GM12878 (cell line): ENCODE measurements around the gene ZFPM1. TPM values are rescaled to one million over a fixed set of nuclear protein-coding genes. Genes with fewer than 3 reads are reported as not detected.

Experiments used
- ATAC-seq: fragments of 200-7000 bp; cut with Tn5 transposase; 3 replicates; pipeline ENCODE4 v1.9.1; 2020; ENCODE audit warnings: mild to moderate bottlenecking, moderate library complexity
- BruUV-seq: library from RNA; stranded (reverse); fragments of 400-500 nt; replicated peaks from 2 replicates; lab custom pipeline; 2021; lab: Mats Ljungman, UMichigan
- CTCF ChIA-PET: fragments of 300-600 bp; sonication (Branson Sonifier 250); formaldehyde crosslinking; extraction: SDS; loops from one replicate; lab custom pipeline; 2021; ENCODE audit warnings: inconsistent platforms; lab: Yijun Ruan, JAX
- POLR2A ChIA-PET: fragments of 350-600 bp; formaldehyde crosslinking; extraction: SDS; loops from one replicate; lab custom pipeline; 2021; ENCODE audit warnings: inconsistent platforms; lab: Charles Lee
- RAD21 ChIA-PET: fragments of 300-600 bp; sonication (Branson Sonifier 250); formaldehyde crosslinking; loops from one replicate; lab custom pipeline; 2023; ENCODE audit warnings: antibody characterized with exemption; ENCODE audit not compliant: unreplicated experiment; lab: Charles Lee
- SMC1A ChIA-PET: fragments of 300-600 bp; sonication (Branson Sonifier 250); formaldehyde crosslinking; loops from one replicate; lab custom pipeline; 2023; ENCODE audit not compliant: unreplicated experiment, uncharacterized antibody; lab: Charles Lee
- DNase-seq: peaks from one replicate; pipeline ENCODE4 v3.0.0-alpha.2; 2011; ENCODE audit warnings: low read depth, low spot score
- FAIRE-seq: peaks from 3 replicates; lab custom pipeline; 2011; peaks lifted over from hg19 to GRCh38; lab: Jason Lieb, UNC
- H2AFZ ChIP-seq: 2 replicates; pipeline ENCODE4 v1.6.0; 2011; ENCODE audit warnings: low read depth, low read length, control low read depth; ENCODE audit not compliant: control insufficient read depth
- H3K27ac ChIP-seq: 2 replicates; pipeline ENCODE4 v1.5.1; 2011; ENCODE audit warnings: control low read depth; ENCODE audit not compliant: control insufficient read depth, insufficient read depth
- H3K27me3 ChIP-seq, 2 experiments: replicated peaks in 1 of 2; 2 replicates each; pipeline versions ENCODE4 v1.6.0 to v1.6.1; 2011; ENCODE audit warnings: low read length in 1 of 2; ENCODE audit not compliant: control insufficient read depth in 2 of 2, insufficient read depth in 2 of 2
- H3K36me3 ChIP-seq, 2 experiments: 2 replicates each; pipeline ENCODE4 v1.5.1; 2011; ENCODE audit warnings: low read length in 1 of 2; ENCODE audit not compliant: control insufficient read depth in 2 of 2, insufficient read depth in 2 of 2
- H3K4me1 ChIP-seq: 2 replicates; pipeline ENCODE4 v1.6.1; 2011; ENCODE audit warnings: mild to moderate bottlenecking, low read length, moderate library complexity, mixed read lengths; ENCODE audit not compliant: control insufficient read depth, insufficient read depth
- H3K4me2 ChIP-seq: 2 replicates; pipeline ENCODE4 v1.6.0; 2011; ENCODE audit warnings: control low read depth; ENCODE audit not compliant: control insufficient read depth, insufficient read depth
- H3K4me3 ChIP-seq: fragments of 200-600 bp; sonication (generic); 2 replicates; pipeline ENCODE4 v1.5.1; 2016
- H3K79me2 ChIP-seq: 2 replicates; pipeline ENCODE4 v1.6.0; 2011; ENCODE audit warnings: low read length; ENCODE audit not compliant: control insufficient read depth, insufficient read depth
- H3K9ac ChIP-seq: 2 replicates; pipeline ENCODE4 v1.8.0; 2011; ENCODE audit warnings: low read length, control low read depth, mixed read lengths; ENCODE audit not compliant: control insufficient read depth, insufficient read depth
- H3K9me3 ChIP-seq: replicated peaks from 3 replicates; pipeline ENCODE4 v1.5.1; 2011; ENCODE audit warnings: mild to moderate bottlenecking, low read length; ENCODE audit not compliant: control insufficient read depth, insufficient read depth
- H4K20me1 ChIP-seq: 2 replicates; pipeline ENCODE4 v1.6.0; 2011; ENCODE audit not compliant: control insufficient read depth, insufficient read depth
- ATF7 ChIP-seq: fragments of 450-650 bp; IDR thresholded peaks from 2 replicates; pipeline ENCODE4 v1.6.1; 2016; ENCODE audit warnings: low read depth, mild to moderate bottlenecking
- E2F8 ChIP-seq: fragments of 450-650 bp; IDR thresholded peaks from 2 replicates; pipeline ENCODE4 v1.6.1; 2018; ENCODE audit warnings: mild to moderate bottlenecking, low read depth, moderate library complexity; ENCODE audit not compliant: partially characterized antibody
- ESRRA ChIP-seq: IDR thresholded peaks from 2 replicates; pipeline ENCODE4 v1.6.1; 2012; ENCODE audit warnings: mild to moderate bottlenecking, low read length, improper control_type of control experiment
- FOXM1 ChIP-seq: IDR thresholded peaks from 2 replicates; pipeline ENCODE4 v1.6.1; 2012; ENCODE audit warnings: low read depth, mild to moderate bottlenecking, inconsistent platforms, low read length, moderate library complexity
- IKZF2 ChIP-seq, 2 experiments: fragments of 450-650 bp; IDR thresholded peaks; 2 replicates each; pipeline ENCODE4 v1.6.1; 2017; ENCODE audit warnings: mild to moderate bottlenecking in 2 of 2, moderate library complexity in 2 of 2
- MTA2 ChIP-seq: fragments of 450-650 bp; IDR thresholded peaks from 2 replicates; pipeline ENCODE4 v1.6.1; 2016; ENCODE audit warnings: low read depth, mild to moderate bottlenecking, moderate library complexity
- MTA3 ChIP-seq: IDR thresholded peaks from 2 replicates; pipeline ENCODE4 v1.6.1; 2012; ENCODE audit warnings: low read length, inconsistent platforms, borderline replicate concordance
- MYB ChIP-seq: fragments of 150-350 bp; IDR thresholded peaks from 2 replicates; pipeline ENCODE4 v1.6.1; 2014; ENCODE audit warnings: mild to moderate bottlenecking, low read depth, low read length, borderline replicate concordance
- NR2F1 ChIP-seq: fragments of 450-650 bp; conservative IDR thresholded peaks from 2 replicates; pipeline ENCODE4 v1.6.1; 2017; ENCODE audit warnings: mild to moderate bottlenecking
- NRF1 ChIP-seq: conservative IDR thresholded peaks from 2 replicates; pipeline ENCODE4 v1.6.1; 2011; ENCODE audit warnings: mild to moderate bottlenecking, low read depth, low read length, improper control_type of control experiment
- PML ChIP-seq: IDR thresholded peaks from 2 replicates; pipeline ENCODE4 v1.6.1; 2012; ENCODE audit warnings: low read length, inconsistent platforms
- RBBP5 ChIP-seq: fragments of 200-600 bp; sonication (generic); conservative IDR thresholded peaks from 2 replicates; pipeline ENCODE4 v1.6.1; 2016
- SMARCA5 ChIP-seq: fragments of 450-650 bp; IDR thresholded peaks from 2 replicates; pipeline ENCODE4 v1.6.1; 2017; ENCODE audit warnings: mild to moderate bottlenecking
- STAT3 ChIP-seq: IDR thresholded peaks from 2 replicates; pipeline ENCODE4 v1.6.1; 2011; ENCODE audit warnings: low read depth, low read length, improper control_type of control experiment
- TCF12 ChIP-seq: IDR thresholded peaks from 2 replicates; pipeline ENCODE4 v1.6.1; 2011; ENCODE audit warnings: low read depth, mild to moderate bottlenecking, low read length
- TCF3 ChIP-seq: IDR thresholded peaks from 2 replicates; pipeline ENCODE4 v1.6.1; 2012; ENCODE audit warnings: low read depth, mild to moderate bottlenecking, low read length, borderline replicate concordance; ENCODE audit not compliant: insufficient read depth
- USF1 ChIP-seq: IDR thresholded peaks from 2 replicates; pipeline ENCODE4 v1.6.1; 2011; ENCODE audit warnings: borderline replicate concordance, low read depth, mild to moderate bottlenecking, moderate library complexity, mixed read lengths, low read length; ENCODE audit not compliant: insufficient read depth; ENCODE audit errors: extremely low read length
- ZBED1 ChIP-seq: IDR thresholded peaks from 2 replicates; pipeline ENCODE4 v1.6.1; 2016; ENCODE audit warnings: borderline replicate concordance
- ZNF24 ChIP-seq: fragments of 450-650 bp; IDR thresholded peaks from 2 replicates; pipeline ENCODE4 v1.6.1; 2017; ENCODE audit warnings: antibody characterized with exemption, mild to moderate bottlenecking
- WGBS: methylation state at CpG from one replicate; pipeline ENCODE4 v1.1.6; 2016; ENCODE audit warnings: low lambda C conversion rate; ENCODE audit not compliant: insufficient replicate concordance, insufficient coverage; ENCODE audit errors: missing lambda C conversion rate; 5-methylcytosine and 5-hydroxymethylcytosine counted together
- in situ Hi-C: fragments of 300-500 bp; cut with MboI; formaldehyde crosslinking; loops from 9 replicates; pipeline ENCODE4 v1.14.3; 2018; ENCODE audit warnings: mixed read lengths
- intact Hi-C: fragments of 100-400 bp; cut with micrococcal nuclease; formaldehyde crosslinking; loops from one replicate; pipeline ENCODE4 v1.14.2; 2022; ENCODE audit not compliant: unreplicated experiment
- polyA plus RNA-seq, 11 experiments: library from polyadenylated mRNA; depleted of rRNA in 4 of 11; unstranded in 6 of 11; stranded (reverse) in 5 of 11; fragments of >200 nt; fragmentation: Nextera tagmentation in 4 of 11; fragmentation: Illumina TruSeq in 1 of 11; extraction: Ambion mirVana in 4 of 11; extraction: Trizol in 1 of 11; gene quantifications; 1 replicate in 1 of 11; 2 replicates in 10 of 11; pipeline versions ENCODE4 v1.2.1 to v1.2.3, GENCODE V29; 2011 to 2016; ENCODE audit warnings: inconsistent platforms in 2 of 11, missing spikeins in 2 of 11, low read depth in 1 of 11
- total RNA-seq, 4 experiments: library from RNA; depleted of rRNA in 3 of 4; stranded (reverse); fragments of >200 nt in 3 of 4; fragmentation: Illumina TruSeq in 1 of 4; extraction: Trizol in 1 of 4; gene quantifications; 2 replicates each; pipeline versions ENCODE4 v1.2.1 to v1.2.3, GENCODE V29; 2013 to 2021
- TF ChIP-seq, protein P1 (sequence below): fragments of 450-650 bp; IDR thresholded peaks from 2 replicates; pipeline ENCODE4 v1.6.1; 2017; ENCODE audit warnings: antibody characterized with exemption, mild to moderate bottlenecking, moderate library complexity

The ZFPM1 gene
- total and polyA plus RNA-seq, 10 of the 15 experiments (the other 5 are each of a cell fraction or from before 2014, with no cell fraction given) = 0.02 to 5.1 (median 0.30) TPM

DNA sequence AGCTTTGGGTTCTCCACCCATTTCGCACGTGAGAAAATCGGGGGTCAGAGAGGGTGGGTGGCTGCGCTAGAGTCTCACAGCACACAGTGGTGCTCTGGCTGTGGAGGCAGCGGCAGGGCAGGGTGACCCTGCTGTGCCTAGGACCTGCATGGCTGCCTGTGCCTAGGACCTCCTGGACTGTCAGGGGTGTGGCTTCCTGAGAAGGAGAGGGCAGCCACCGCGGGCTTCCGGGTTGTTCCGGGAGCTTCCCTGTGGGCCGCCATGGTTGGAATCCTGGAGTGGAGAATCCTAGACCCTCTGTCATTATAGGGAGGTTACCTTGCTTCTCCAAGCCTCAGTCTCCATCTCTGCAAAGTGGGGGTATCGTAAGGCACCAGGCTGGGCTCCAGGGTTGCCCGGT, 9.3 kb downstream of the ZFPM1 start:
- no peak overlapping the region for H3K4me3 ChIP-seq
- no peak overlapping the region for H2AFZ ChIP-seq
- H3K79me2 ChIP-seq = peaks cover 2% of the 10 kb centered on the region
- no peaks in the 10 kb centered on the region for H3K36me3 ChIP-seq
- intact Hi-C loops = no loop called here
- FAIRE-seq (no peak), ATAC-seq (no peak), DNase-seq (no peak)
- H3K27ac ChIP-seq = no peak overlapping the region
- ChIA-PET SMC1A (no interaction called here), CTCF (interaction anchor here (0.6 kb wide), 1 partner anchor 150 kb away, joined by 3 read pairs; no protein-coding TSS in a partner anchor), POLR2A (no interaction called here), RAD21 (interaction anchor here (0.6 kb wide), 1 partner anchor 332 kb away, joined by 3 read pairs; no protein-coding TSS in a partner anchor)
- 57% methylated on average over 12 of the region's 12 CpGs for WGBS
- in situ Hi-C loops = no loop called here
- no peak overlapping the region for H3K4me2 ChIP-seq
- H3K4me1 ChIP-seq = peaks cover 21% of the 10 kb centered on the region
- no peaks in the 10 kb centered on the region for H3K27me3 ChIP-seq
- H3K9me3 ChIP-seq = no peaks in the 10 kb centered on the region
- H4K20me1 ChIP-seq = no peaks in the 10 kb centered on the region
- no TSS peak for BruUV-seq
- H3K9ac ChIP-seq = no peak overlapping the region
- TF ChIP-seq ATF7 (no peak), USF1 (no peak), ESRRA (no peak), NRF1 (no peak), IKZF2 (IDR thresholded peaks at IDR 0.05) (no peak), MTA3 (no peak), NR2F1 (no peak), SMARCA5 (no peak), FOXM1 (no peak), RBBP5 (no peak), ZNF24 (no peak), ZBED1 (no peak), STAT3 (no peak), MYB (no peak), TCF3 (no peak), MTA2 (no peak), E2F8 (no peak), TCF12 (no peak), PML (no peak)
- TF ChIP-seq, protein P1, sequence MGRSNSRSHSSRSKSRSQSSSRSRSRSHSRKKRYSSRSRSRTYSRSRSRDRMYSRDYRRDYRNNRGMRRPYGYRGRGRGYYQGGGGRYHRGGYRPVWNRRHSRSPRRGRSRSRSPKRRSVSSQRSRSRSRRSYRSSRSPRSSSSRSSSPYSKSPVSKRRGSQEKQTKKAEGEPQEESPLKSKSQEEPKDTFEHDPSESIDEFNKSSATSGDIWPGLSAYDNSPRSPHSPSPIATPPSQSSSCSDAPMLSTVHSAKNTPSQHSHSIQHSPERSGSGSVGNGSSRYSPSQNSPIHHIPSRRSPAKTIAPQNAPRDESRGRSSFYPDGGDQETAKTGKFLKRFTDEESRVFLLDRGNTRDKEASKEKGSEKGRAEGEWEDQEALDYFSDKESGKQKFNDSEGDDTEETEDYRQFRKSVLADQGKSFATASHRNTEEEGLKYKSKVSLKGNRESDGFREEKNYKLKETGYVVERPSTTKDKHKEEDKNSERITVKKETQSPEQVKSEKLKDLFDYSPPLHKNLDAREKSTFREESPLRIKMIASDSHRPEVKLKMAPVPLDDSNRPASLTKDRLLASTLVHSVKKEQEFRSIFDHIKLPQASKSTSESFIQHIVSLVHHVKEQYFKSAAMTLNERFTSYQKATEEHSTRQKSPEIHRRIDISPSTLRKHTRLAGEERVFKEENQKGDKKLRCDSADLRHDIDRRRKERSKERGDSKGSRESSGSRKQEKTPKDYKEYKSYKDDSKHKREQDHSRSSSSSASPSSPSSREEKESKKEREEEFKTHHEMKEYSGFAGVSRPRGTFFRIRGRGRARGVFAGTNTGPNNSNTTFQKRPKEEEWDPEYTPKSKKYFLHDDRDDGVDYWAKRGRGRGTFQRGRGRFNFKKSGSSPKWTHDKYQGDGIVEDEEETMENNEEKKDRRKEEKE = no peak
- TF ChIP-seq, all 136 proteins: peak for 0
